HG02938 (cell line): ENCODE measurements around the gene CNPY1.
"Not testable (repeated sequence)": the region's sequence is repeated elsewhere in the genome, so short reads cannot be mapped to it uniquely, and the experiment has no call there.

Experiments used
- ATAC-seq: cut with Tn5 transposase; IDR thresholded peaks from one replicate; pipeline ENCODE4 v1.9.1; 2021; ENCODE audit warnings: mild to moderate bottlenecking, moderate library complexity; ENCODE audit not compliant: unreplicated experiment

The CNPY1 gene

GRCh38 chr7:155534691-155535090 lies 11.7 kb downstream of the CNPY1 start:
- no peak for ATAC-seq

GRCh38 chr7:155533827-155534690 lies 12.3 kb downstream of the CNPY1 start:
- ATAC-seq: no peak

GRCh38 chr7:155533120-155533826 lies 13.1 kb downstream of the CNPY1 start:
- ATAC-seq: no peak

GRCh38 chr7:155532792-155533119 lies 13.6 kb downstream of the CNPY1 start:
- no peak for ATAC-seq

- ATAC-seq: no peak
Measured at GRCh38 chr7:155531681-155532080, 14.7 kb downstream of the CNPY1 start.

- no peak for ATAC-seq
Measured at GRCh38 chr7:155530601-155531000, 15.8 kb downstream of the CNPY1 start.

GRCh38 chr7:155529845-155530244 lies 16.5 kb downstream of the CNPY1 start:
- ATAC-seq: no peak

GRCh38 chr7:155529346-155529745 lies 17.0 kb downstream of the CNPY1 start:
- no peak for ATAC-seq

- ATAC-seq: no peak
Measured at GRCh38 chr7:155527664-155528063, 18.7 kb downstream of the CNPY1 start.

- ATAC-seq: no peak
Measured at GRCh38 chr7:155526225-155526624, 20.1 kb downstream of the CNPY1 start.

- ATAC-seq: no peak
Measured at GRCh38 chr7:155524018-155524556, 22.3 kb downstream of the CNPY1 start.

GRCh38 chr7:155523168-155523675 lies 23.1 kb downstream of the CNPY1 start:
- ATAC-seq: no peak

- no peak for ATAC-seq
Measured at GRCh38 chr7:155521743-155522398, 24.5 kb downstream of the CNPY1 start.

- no peak for ATAC-seq
Measured at GRCh38 chr7:155521007-155521742, 25.2 kb downstream of the CNPY1 start.

GRCh38 chr7:155520114-155520513 lies 26.2 kb downstream of the CNPY1 start:
- ATAC-seq: no peak

GRCh38 chr7:155519358-155519757 lies 27.0 kb downstream of the CNPY1 start:
- ATAC-seq: not testable (repeated sequence)

- no peak for ATAC-seq
Measured at GRCh38 chr7:155518633-155519032, 27.7 kb downstream of the CNPY1 start.

- ATAC-seq: no peak
Measured at GRCh38 chr7:155517969-155518368, 28.4 kb downstream of the CNPY1 start.

GRCh38 chr7:155517452-155517851 lies 28.9 kb downstream of the CNPY1 start:
- ATAC-seq: no peak

- no peak for ATAC-seq
Measured at GRCh38 chr7:155516466-155516865, 29.9 kb downstream of the CNPY1 start.

GRCh38 chr7:155515318-155515717 lies 31.0 kb downstream of the CNPY1 start:
- no peak for ATAC-seq
